Measurements from ENCODE around the gene OR10V1.
"Not testable (repeated sequence)": the region's sequence is repeated elsewhere in the genome, so short reads cannot be mapped to it uniquely, and the experiment has no call there.

The OR10V1 gene

GRCh38 chr11:59710136-59710847, 3.4 kb downstream of the OR10V1 start:
- H3K4me3 ChIP-seq (ENCODE audit: low read depth, low read length), result no peak overlapping the region

- H3K4me3 ChIP-seq (ENCODE audit: low read depth, low read length), result no peak overlapping the region
These were observed 5.1 kb downstream of the OR10V1 start for GRCh38 chr11:59708537-59708936.

- H3K4me3 ChIP-seq (ENCODE audit: low read depth, low read length), result no peak overlapping the region
These were observed 6.3 kb downstream of the OR10V1 start for GRCh38 chr11:59707371-59707770.

GRCh38 chr11:59706518-59707285, 6.9 kb downstream of the OR10V1 start:
- H3K4me3 ChIP-seq (ENCODE audit: low read depth, low read length), result no peak overlapping the region

GRCh38 chr11:59705294-59705693, 8.4 kb downstream of the OR10V1 start:
- no peak overlapping the region for H3K4me3 ChIP-seq (ENCODE audit: low read depth, low read length)

- not testable (repeated sequence) for H3K4me3 ChIP-seq (ENCODE audit: low read depth, low read length)
These were observed 10.1 kb downstream of the OR10V1 start for GRCh38 chr11:59703515-59703914.

- not testable (repeated sequence) for H3K4me3 ChIP-seq (ENCODE audit: low read depth, low read length)
These were observed 13.5 kb downstream of the OR10V1 start for GRCh38 chr11:59700157-59700556.

GRCh38 chr11:59698506-59698905, 15.1 kb downstream of the OR10V1 start:
- no peak overlapping the region for H3K4me3 ChIP-seq (ENCODE audit: low read depth, low read length)

GRCh38 chr11:59692915-59693314, 20.7 kb downstream of the OR10V1 start:
- H3K4me3 ChIP-seq (ENCODE audit: low read depth, low read length), result no peak overlapping the region

GRCh38 chr11:59691156-59691555, 22.5 kb downstream of the OR10V1 start:
- H3K4me3 ChIP-seq (ENCODE audit: low read depth, low read length), result no peak overlapping the region

- H3K4me3 ChIP-seq (ENCODE audit: low read depth, low read length), result no peak overlapping the region
These were observed 24.6 kb downstream of the OR10V1 start for GRCh38 chr11:59689015-59689414.

GRCh38 chr11:59681260-59681725, 32.4 kb downstream of the OR10V1 start:
- not testable (repeated sequence) for H3K4me3 ChIP-seq (ENCODE audit: low read depth, low read length)

- H3K4me3 ChIP-seq (ENCODE audit: low read depth, low read length), result no peak overlapping the region
These were observed 33.1 kb downstream of the OR10V1 start for GRCh38 chr11:59680287-59681154.

- H3K4me3 ChIP-seq (ENCODE audit: low read depth, low read length), result no peak overlapping the region
These were observed 34.3 kb downstream of the OR10V1 start for GRCh38 chr11:59679347-59679746.

GRCh38 chr11:59678813-59679165, 34.9 kb downstream of the OR10V1 start:
- no peak overlapping the region for H3K4me3 ChIP-seq (ENCODE audit: low read depth, low read length)

- no peak overlapping the region for H3K4me3 ChIP-seq (ENCODE audit: low read depth, low read length)
These were observed 35.4 kb downstream of the OR10V1 start for GRCh38 chr11:59678118-59678812.

- H3K4me3 ChIP-seq (ENCODE audit: low read depth, low read length), result no peak overlapping the region
These were observed 37.4 kb downstream of the OR10V1 start for GRCh38 chr11:59676205-59676604.

GRCh38 chr11:59674291-59674690, 39.4 kb downstream of the OR10V1 start:
- no peak overlapping the region for H3K4me3 ChIP-seq (ENCODE audit: low read depth, low read length)

GRCh38 chr11:59673291-59673690, 40.4 kb downstream of the OR10V1 start:
- H3K4me3 ChIP-seq (ENCODE audit: low read depth, low read length), result no peak overlapping the region

GRCh38 chr11:59671471-59671870, 42.2 kb downstream of the OR10V1 start:
- no peak overlapping the region for H3K4me3 ChIP-seq (ENCODE audit: low read depth, low read length)

GRCh38 chr11:59669611-59670009, 44.0 kb downstream of the OR10V1 start:
- peak overlapping the region; percentile 55 for H3K4me3 ChIP-seq (ENCODE audit: low read depth, low read length)

Data from iPS-11a (cell line).